Skin of body (tissue), 2 donors: ENCODE data around the gene KCP. TPM values are rescaled to one million over a fixed set of nuclear protein-coding genes. Genes with fewer than 3 reads are reported as not detected.
A peak's percentile ranks its signal among the peaks of the same experiment; 100 is the strongest.

Experiments used
- DNase-seq: peaks from one replicate; lab custom pipeline; 2025; lab: John Stamatoyannopoulos, UW
- total RNA-seq: library from RNA; depleted of rRNA; stranded (reverse); fragments of >200 nt; gene quantifications from one replicate; pipeline ENCODE4 v1.2.3, GENCODE V29; 2014

The KCP gene
- total RNA-seq, 1 donor from 2014 or later, result 1.4 TPM

DNA sequence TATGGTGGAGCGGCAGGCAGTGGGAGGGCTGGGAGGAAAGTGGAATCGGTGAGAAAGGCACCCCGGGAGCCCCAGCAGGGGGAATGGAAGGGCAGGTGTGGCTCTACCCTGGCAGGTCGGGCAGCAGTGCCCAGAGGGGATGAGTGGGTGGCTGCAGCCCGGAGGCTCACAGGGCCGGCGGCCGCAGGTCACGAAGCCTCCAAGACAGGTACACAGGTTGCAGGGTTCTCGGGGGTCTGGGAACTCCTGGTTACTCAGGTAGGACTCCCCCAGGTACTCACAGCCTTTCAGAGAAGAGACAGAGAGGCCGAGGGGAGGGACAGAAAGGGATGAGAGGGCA, 21.8 kb downstream of the KCP start:
- DNase-seq, result no peak

DNA sequence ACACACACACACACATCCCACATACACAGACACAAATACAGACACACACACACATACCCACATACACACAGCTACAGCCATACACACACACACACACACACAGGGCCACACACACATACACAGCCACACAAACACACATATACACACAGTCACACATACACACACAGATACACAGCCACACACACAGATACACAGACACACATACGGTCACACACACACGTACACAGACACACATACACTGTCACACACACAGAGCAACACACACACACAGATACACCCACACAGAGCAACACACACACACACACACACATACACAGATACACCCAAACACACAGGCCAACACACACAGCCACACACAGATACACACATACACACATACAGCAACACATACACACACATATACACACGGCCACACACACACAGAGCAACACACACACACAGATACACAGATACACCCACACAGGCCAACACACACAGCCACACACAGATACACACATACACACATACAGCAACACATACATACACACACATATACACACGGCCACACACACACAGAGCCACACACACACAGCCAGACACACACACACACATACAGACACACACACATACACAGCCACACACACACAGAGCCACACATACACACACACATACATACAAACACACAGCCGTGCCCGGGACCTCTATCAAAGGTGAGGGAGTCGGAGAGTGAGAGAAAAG, 22.3 kb downstream of the KCP start:
- DNase-seq, result no peak

DNA sequence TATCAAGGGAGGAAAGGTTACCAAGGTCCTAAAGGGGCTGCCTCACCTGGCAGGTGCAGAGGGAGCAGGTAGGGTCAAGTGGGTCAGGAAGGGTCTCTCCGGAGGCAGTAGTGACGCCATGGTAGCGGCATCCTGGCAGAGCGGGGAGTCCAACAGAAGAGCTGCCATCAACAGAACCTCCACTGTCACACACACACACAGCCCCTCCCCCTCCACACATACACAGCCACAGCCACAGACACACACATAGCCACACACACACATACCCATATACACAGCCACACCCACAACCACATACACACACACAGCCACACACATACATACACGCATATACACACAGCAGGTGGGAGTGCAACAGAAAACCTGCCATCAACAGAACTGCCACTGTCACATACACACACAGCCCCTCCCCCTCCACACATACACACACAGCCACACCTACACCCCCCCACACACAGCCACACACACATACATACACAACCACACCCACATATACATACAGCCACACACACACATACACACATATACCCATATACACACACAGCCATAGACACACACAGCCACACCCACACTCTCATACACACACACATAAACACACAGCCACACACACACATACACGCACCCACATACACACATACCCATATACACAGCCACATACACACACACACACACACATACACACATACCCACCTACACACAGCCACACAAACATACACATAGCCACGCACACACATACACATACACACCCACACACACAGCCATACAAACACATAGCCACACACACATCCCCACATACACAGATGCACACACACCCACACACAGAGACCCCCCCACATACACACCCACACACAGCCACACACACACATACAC, 23.1 kb downstream of the KCP start:
- DNase-seq, result no peak

DNA sequence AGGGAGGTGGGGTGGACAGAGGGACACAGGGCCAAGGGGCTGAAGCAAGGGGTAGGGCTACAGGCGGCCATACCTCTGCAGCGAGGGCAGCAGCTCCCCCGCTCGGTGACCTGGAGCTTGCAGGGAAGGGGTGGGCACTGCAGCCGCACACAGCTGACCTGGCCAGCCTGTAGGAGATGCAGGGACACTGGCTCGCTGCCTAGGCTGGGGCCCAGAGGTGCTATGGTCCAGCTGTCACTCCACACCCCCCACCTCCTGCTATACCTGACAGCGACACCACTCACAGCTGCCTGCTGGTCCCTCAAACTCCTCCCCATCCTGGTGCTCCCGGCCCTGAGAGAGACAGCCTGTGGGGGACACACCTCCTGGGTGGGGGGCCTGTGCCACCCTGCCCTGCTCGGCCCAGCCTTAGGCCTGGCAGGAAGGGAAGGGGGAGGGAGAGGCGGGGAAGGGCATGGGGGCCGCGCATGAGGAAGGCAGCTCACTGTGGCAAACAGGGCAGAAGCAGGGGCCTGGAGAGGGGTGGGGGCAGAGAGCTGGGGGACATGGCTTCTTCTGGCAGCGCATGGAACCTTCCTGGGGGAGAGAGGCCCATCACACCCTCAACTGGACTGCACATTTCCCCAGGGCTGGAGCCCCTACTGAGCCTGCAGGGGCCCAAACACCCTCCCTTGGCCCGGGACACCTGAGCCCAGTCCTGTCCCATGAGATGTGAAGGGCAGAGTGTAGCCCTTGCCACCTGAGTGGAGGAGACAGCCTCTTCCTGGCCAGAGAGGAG, 23.9 kb downstream of the KCP start:
- no peak for DNase-seq

DNA sequence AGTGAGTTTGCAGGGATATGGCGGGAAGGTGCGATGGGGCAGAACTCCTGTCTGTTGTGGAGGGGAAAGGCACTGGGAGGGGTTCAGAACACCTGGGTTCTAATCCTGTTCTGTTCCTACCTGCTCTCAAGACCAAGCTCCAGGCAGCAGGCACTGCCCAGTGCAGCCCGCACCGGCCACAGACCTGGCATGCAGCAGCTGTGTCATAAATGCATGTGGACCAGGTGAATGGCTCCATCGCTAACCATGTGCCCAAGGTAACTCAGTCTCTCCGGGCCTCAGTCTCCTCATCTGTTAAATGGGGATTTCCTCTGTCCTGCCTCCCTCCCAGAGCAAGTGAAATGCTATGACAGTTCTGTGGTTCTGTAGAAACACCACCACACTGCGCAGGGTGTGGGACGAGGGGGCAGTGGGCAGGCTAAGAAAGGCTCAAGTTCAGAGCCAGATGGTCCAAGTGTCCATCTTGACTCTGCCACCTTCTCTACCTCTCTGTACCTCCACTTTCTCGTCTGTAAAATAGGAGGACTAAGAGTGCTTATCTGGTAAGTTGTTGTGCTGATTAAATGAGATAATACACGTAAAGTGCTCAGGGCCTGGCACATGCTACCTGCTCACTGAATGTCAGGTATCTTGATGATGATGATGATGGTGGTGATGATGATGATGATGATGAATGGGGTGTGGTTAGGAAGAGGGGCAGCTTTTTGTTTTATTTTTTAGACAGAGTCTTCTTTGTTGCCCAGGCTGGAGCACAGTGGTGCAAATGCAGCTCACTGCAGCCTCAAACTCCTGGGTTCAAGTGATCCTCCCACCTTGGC, 24.9 kb downstream of the KCP start:
- no peak for DNase-seq

DNA sequence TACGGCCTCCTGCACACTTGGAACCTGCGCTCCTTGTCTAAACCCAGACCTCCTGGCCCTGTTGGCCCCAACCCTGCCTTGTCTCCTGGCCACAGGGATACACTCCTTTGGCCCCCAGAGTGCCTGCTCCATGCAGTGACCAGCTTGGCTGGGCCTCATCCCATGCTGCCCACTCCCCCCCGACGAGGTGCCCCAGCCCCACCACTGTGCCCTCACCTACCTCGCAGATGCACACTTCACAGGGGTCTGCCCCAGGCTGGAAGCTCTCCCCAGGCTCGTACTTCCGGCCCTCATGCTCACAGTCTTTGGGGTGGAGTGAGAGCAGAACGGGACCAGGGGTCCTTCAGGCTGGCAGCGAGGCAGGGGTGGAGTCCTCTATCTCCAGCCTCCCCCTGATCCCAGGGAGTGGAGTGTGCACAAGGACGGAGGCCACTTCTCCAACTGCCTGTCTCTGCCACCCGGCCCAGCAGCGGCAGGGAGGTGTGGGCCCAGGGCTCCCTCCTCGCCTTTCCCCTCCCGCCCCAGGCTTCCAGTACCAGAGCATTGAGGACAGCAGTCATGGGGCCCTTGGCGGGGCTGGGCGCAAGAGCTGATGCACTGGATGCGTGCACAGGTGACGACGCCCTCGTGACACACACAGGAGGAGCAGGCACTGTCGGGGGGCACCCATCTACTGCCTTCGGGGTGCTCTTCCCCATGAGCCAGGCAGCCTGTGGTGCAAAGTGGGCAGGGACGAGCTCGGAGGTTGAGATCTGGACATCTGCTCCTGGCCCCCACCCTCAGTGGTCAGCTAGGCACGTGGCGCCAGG, 25.7 kb downstream of the KCP start:
- no peak for DNase-seq

DNA sequence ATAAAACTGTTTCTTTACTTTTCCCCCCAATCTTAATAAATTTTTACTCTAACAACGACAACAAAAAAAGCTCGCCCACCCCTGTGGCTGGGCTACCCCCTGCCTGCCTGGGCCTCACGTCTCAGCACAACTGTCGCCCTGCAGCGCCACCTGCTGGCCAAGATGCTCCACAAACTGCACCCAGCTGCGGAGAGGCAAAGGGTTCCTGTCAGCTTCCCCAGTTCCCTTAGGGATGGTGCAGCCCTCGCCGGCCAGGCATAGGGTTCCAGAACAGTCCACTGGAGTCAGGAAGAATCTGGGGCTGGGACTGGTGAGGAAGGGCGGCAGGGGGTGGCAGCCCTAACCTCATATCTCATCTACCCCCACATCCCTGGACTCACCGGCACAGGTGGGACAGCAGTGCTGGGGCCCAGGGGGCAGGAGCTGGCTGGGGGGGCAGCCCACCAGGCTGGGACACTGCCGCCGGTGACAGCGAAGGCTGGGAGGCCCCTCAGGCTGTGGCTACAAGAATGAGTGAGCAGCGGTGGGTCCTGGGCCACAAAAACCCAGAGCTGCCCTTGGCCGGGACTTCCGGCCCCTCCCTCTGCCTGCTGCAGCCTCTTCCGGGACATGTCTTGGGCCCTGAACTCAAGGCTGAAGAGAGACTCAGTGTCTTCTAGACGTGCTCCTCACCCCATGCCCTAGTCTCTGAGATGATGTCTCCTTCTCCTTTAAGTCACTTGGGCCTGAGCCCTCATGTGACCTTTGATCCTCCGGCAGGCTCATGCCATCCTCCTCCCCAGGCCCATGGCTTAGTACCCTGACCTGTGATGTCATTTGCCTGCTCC, 26.7 kb downstream of the KCP start:
- peak; percentile 32 for DNase-seq

DNA sequence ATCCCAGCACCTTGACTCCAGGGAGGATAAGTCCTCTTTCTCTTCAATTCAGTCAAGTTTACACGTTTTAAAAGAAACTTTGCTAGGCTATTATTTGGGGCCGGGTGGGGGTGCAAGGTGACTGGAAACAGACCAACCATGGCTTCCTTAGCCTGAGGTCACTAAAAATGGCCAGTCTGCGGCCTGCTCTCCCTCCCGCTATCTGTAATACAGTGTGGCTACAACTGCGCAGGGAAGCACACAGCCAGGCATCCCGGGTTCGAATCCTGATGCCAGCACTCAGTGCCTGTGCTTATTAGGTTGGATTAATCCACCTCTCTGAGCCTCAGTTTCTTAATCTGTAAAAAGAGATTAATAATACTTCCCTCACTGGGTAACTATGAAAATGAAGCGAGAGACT, 28.4 kb downstream of the KCP start:
- no peak for DNase-seq

DNA sequence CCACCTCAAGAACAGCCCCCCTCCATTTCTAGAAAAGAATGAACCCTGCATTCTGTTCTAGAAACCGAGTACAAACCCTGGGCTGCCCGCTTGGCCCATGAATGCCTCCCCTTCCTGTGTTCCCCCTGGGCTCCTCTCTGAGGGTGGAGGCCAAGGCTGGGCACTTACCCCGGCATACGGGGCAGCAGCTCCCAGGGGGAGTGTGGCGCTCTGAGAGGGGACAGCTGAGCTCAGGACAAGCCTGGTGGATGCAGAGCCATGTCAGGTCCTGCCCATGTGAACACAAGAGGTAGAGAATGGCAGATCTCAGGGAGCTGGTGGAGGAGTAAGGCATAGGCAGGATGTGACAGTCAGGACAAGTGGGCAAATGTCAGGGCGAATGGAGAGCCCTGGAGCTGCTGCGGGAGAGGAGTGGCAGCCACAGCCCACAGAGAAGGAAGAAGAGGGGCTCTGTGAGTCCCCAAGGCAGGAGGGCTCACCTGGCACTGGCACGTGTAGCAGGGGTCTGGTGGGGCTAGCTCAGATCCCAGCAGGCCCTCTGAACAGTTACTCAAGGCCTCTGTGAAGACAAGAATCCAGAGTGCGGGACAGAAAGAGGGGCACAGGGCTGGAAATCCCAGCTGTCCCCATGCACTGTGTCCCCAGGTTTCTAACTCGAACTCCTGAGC, 28.9 kb downstream of the KCP start:
- DNase-seq, result no peak

DNA sequence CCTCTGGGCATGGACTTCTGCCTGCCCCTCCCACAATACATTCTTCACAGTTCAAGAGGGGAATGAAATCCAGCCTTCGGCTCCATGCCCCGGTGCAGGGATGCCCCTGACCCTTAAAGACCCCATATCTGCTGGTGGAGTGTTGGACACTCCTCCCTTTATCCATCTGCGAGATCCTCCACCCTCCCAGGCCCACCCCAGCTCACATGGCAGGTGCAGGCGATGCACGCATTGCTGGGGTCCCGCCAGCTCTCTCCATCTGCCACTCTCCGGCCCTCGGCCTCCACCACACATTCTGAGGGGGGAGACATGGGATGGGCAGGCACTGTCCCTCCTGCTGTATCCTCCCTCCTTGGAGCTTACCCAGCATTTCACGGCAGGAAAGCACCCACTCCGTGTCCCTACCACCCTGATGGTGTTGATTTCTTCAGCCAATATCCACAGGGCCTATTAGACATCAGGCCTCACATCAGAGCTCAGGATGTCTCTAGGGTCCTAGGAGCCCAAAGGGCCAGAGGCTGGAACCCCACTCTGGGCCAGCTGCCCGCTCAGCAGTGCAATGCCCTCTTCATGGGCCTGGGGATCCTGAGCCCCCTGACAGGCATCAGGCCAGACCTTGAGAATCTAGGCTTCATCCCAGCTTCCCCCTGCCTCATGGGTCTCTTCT, 29.6 kb downstream of the KCP start:
- DNase-seq, result no peak

DNA sequence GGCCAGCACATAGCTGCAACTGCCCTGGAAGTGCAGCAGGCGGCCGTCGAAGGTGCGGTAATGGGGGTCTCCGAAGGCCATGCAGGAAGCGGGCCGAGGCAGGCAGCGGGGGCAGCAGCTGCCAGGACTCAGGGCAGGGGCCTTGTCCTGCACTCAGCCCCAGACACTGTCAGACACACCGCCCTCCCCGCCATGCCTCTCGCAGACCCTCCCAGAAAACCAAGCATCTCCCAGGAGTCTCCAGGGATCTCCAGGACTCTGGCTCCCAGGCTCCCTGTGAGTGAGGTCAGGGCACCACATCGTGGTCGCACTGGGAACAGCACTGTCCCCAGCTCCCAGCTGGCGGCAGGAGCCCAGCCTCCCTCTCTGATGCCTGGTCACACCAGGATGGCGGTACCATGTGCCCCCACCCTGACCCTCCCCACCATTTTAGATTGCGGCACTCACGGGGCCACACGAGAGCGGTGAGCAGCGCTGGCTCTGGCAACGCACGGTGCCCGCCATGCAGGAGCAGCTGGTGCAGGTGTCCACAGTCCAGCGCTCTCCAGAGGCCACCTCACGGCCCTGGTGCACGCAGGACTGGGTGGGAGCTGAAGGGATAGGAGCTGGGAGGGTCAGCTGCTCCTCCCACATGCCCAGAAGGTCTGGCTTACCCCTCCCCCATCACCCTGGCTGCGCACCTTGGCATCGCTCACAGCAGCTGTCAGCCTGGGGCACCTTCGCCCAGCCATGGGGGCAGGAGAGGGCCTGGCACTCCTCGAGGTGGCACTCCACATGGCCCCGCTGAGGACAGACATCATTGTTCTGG, 30.4 kb downstream of the KCP start:
- DNase-seq, result peak; percentile 11

DNA sequence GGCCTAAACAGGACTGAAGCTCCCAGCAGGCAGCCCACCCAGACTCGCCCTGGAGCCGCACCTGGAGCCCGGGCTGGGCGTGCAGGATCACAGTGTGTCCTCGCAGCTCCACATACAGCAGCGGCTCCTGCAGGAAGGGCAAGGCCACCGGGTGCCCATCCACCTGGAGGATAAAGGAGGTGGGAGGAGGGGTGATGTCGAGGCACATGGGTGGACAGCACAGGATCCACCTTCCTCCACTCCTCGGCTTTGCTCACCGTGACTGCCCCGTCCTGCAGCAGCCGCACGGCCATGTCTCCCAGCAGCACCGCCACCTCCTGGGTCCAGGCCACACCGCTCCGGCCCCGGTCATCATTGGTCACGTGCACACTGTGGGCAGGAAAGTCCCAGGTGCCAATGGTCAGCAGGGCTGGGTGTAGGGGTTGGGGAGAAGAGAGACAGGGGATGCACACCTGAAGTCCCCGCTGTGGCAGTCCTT, 31.0 kb downstream of the KCP start:
- DNase-seq, result no peak

DNA sequence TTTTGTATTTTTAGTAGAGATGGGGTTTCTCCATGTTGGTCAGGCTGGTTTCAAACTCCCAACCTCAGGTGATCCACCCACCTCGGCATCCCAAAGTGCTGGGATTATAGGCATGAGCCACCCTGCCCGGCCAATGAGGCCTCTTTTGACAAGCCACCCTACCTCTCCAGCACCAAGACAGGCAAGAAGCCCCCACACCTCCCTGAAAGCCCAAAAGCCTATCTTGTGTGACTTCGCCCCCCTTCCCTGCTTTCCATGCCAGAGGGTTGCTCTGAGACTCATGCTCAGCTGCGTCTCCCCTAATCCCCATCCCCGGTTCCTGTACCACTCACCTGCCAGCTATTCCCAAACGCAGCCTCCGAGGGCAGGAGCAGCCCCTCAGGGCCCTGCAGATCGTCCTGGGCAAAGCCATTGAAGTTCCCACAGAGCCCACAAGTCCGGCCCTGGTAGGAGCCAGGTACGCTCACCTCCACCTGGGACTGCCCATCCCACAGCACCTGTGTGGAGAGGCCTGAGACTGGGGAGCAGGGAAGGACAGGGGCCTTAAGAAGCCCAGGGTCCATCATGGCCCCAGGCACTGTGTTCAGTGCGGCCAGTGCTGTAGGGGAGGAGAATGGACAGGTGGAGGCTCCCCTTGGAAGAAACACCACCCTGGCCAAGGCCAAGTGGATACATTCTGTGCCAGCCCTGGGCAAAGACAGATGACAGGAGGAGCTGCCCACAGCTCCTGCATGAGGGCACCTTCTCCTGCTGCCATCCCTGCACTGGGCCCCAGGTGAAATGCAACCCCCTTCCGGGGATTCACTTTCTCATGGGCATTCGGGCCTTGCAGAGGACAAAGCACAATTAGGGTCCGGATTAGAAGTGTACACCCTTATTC, 32.0 kb downstream of the KCP start:
- no peak for DNase-seq

DNA sequence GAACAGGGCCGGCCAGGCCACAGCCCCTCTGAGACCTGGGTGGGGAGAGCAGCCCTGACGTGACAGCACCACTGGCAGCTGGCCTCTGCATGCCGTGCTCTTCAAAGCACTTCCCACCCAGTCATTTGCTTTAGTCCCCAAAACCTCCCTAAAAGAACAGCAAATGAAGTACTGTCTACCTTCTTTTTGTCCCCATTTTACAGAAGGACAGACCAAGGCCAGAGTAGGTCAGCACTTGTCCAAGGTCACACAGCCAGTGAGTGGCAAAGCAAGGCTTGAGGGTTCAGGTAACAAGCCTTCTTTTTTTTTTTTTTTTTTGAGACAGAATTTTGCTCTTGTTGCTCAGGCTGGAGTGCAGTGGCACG, 32.8 kb downstream of the KCP start:
- no peak for DNase-seq

DNA sequence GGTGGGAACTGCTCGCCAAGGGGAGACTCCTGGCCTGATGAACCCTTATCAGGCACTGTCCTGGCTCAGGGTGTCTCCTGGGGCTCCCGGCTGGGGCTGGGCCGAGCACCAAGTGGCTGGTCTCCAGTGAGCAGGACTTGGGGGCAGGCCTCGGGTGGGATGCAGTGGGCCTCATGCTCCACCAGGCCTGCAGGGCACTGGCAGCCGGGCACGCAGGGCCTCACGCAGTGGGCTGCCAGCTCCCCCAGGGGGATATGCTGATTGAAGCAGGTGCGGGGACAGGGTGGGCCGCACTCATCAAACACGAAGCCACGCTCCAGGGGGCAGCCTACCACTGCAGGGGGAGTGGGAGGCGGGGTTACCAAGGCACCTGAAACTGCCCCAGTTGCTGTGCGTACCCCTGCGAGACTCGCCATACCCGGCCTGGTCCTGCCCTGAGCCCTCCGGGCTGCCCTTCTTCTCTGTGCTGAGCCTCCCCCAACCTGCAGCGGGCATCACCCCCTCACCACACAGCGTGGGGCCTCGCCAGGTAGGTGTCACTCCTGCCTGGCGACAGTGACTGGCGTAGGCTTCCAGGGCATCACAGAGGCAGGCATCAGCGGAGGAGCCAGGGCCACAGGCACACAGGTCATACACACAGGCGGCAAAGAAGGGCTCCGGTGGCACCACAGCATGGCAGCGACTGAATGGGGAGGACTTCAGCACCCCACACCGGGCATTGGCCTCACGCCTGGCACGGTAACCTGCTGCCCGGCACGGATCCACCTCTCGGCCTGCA, 33.3 kb downstream of the KCP start:
- DNase-seq, result no peak

DNA sequence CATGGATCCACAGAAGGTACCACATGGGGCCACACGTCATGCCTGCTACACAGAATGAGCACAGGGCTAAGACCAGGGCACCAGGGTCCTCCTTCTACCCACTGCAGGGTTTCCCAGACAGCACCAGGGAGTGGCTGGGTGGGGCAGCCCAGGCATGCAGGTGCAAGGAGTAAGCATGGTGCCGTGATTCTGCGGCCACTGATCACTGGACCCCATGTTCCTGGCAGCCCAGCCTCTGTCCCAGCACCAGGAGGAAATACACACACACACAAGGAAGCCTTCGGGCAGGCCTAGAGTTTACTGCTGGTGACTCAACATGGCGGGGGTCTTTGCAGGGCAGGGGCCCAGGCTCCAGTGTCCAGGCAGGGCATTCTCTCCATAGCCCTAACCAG, 33.9 kb downstream of the KCP start:
- no peak for DNase-seq
